ENCODE results near the gene TMEM44.

TMEM44 gene

DNA sequence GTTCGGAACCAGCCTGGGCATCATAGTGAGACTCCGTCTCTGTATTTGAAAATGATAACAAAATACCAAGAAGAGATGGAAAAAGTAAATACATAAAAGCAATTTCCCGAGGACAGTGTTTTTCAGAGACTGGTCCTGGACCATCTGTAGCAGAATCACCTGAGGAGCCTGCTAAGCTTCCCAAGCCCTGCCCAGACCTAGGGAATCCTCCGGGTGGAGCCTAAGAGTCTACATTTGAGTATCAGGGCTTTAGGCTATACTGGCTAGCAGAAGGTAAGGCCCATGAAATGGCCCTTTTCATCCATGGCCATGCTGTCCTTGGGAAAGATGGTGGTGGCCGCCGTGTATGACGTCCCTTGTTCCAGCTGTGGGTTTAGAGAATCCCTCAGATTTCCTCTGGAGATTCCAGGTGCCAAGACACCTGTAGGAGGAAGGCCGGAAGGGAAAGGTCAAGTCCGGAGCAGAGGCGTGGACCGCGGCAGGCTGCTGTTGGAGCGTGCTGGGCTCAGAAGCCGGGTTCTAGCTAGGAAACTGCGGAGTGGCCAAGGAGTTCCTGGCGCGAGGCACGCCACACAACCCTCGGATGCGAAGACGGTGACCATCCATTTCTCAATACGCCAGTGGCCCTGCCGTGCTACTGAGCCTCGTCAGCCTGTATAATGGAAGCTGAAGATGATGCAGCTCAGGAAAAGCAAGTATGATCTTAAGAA lies 50.9 kb downstream of the TMEM44 start:
- no peak overlapping the region for H3K4me2 ChIP-seq (ENCODE audit: low read depth, low read length, poor library complexity, severe bottlenecking)
- no peak overlapping the region for H3K9ac ChIP-seq (ENCODE audit: low read depth, low read length, poor library complexity, severe bottlenecking)
- H3K79me2 ChIP-seq (ENCODE audit: insufficient read depth, low read length): peaks cover 10% of the 10 kb centered on the region
- TF ChIP-seq, protein P1, sequence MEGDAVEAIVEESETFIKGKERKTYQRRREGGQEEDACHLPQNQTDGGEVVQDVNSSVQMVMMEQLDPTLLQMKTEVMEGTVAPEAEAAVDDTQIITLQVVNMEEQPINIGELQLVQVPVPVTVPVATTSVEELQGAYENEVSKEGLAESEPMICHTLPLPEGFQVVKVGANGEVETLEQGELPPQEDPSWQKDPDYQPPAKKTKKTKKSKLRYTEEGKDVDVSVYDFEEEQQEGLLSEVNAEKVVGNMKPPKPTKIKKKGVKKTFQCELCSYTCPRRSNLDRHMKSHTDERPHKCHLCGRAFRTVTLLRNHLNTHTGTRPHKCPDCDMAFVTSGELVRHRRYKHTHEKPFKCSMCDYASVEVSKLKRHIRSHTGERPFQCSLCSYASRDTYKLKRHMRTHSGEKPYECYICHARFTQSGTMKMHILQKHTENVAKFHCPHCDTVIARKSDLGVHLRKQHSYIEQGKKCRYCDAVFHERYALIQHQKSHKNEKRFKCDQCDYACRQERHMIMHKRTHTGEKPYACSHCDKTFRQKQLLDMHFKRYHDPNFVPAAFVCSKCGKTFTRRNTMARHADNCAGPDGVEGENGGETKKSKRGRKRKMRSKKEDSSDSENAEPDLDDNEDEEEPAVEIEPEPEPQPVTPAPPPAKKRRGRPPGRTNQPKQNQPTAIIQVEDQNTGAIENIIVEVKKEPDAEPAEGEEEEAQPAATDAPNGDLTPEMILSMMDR (conservative IDR thresholded peaks at IDR 0.05; ENCODE audit: low read length): no peak
- no peak for TF ChIP-seq EZH2phosphoT487 (IDR thresholded peaks at IDR 0.05; ENCODE audit: borderline replicate concordance)
- H2AFZ ChIP-seq (ENCODE audit: low read length): no peak overlapping the region
- no peaks in the 10 kb centered on the region for H4K20me1 ChIP-seq (ENCODE audit: insufficient read depth, low read length, poor library complexity, severe bottlenecking)
- H3K27me3 ChIP-seq (ENCODE audit: insufficient read depth, low read length, poor library complexity, severe bottlenecking): no peaks in the 10 kb centered on the region
- peaks cover 10% of the 10 kb centered on the region for H3K4me1 ChIP-seq (ENCODE audit: insufficient read depth, low read length, poor library complexity, severe bottlenecking)
- no peaks in the 10 kb centered on the region for H3K9me3 ChIP-seq (ENCODE audit: insufficient read depth, low read depth, low read length)
- no peaks in the 10 kb centered on the region for H3F3A ChIP-seq (ENCODE audit: low read depth)
- H3K36me3 ChIP-seq (ENCODE audit: insufficient read depth, low read length): no peaks in the 10 kb centered on the region; the same call in 1 of the 2 replicates
- H3K9me2 ChIP-seq (replicated peaks; ENCODE audit: low read depth, low read length): no peaks in the 10 kb centered on the region
- no peak overlapping the region for H3K4me3 ChIP-seq (ENCODE audit: low read length, poor library complexity, severe bottlenecking)

DNA sequence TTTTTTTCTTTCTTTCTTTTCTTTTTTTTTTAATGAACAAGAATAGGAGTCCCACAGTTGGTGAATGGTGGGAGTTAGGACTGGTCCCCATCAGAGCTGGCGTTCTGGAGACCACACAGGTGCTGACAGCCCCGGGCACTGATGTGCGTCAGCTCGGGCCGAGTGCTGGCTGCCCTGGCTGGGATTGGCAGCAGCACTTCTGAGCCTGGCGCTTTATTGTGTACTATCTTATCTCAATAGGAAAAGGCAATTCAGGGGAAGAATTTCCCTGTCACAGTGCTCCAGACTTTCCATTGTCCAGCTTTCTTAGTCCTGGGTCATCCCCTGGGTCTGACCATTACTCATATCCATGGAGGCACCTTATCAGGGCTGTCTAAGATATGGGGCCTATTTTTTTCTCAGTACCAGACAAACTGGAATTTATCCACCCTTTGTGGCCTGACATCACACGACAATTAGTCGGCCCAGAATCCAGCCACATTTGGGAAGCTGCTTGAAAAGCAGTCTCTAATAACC lies 54.1 kb downstream of the TMEM44 start:
- no peak overlapping the region for H3K9ac ChIP-seq (ENCODE audit: low read depth, low read length, poor library complexity, severe bottlenecking)
- no peak overlapping the region for H3K4me2 ChIP-seq (ENCODE audit: low read depth, low read length, poor library complexity, severe bottlenecking)
- TF ChIP-seq EZH2phosphoT487 (IDR thresholded peaks at IDR 0.05; ENCODE audit: borderline replicate concordance): no peak
- TF ChIP-seq, protein P1 (conservative IDR thresholded peaks at IDR 0.05; ENCODE audit: low read length): no peak
- H2AFZ ChIP-seq (ENCODE audit: low read length): no peak overlapping the region
- H3K4me3 ChIP-seq (ENCODE audit: low read length, poor library complexity, severe bottlenecking): no peak overlapping the region
- H3K36me3 ChIP-seq (ENCODE audit: insufficient read depth, low read length): no peaks in the 10 kb centered on the region
- no peaks in the 10 kb centered on the region for H3K9me3 ChIP-seq (ENCODE audit: insufficient read depth, low read depth, low read length)
- H4K20me1 ChIP-seq (ENCODE audit: insufficient read depth, low read length, poor library complexity, severe bottlenecking): no peaks in the 10 kb centered on the region
- peaks cover 4% of the 10 kb centered on the region for H3K79me2 ChIP-seq (ENCODE audit: insufficient read depth, low read length)
- H3K4me1 ChIP-seq (ENCODE audit: insufficient read depth, low read length, poor library complexity, severe bottlenecking): peaks cover under 1% of the 10 kb centered on the region
- no peaks in the 10 kb centered on the region for H3K27me3 ChIP-seq (ENCODE audit: insufficient read depth, low read length, poor library complexity, severe bottlenecking)
- no peaks in the 10 kb centered on the region for H3K9me2 ChIP-seq (replicated peaks; ENCODE audit: low read depth, low read length)
- no peaks in the 10 kb centered on the region for H3F3A ChIP-seq (ENCODE audit: low read depth)

DNA sequence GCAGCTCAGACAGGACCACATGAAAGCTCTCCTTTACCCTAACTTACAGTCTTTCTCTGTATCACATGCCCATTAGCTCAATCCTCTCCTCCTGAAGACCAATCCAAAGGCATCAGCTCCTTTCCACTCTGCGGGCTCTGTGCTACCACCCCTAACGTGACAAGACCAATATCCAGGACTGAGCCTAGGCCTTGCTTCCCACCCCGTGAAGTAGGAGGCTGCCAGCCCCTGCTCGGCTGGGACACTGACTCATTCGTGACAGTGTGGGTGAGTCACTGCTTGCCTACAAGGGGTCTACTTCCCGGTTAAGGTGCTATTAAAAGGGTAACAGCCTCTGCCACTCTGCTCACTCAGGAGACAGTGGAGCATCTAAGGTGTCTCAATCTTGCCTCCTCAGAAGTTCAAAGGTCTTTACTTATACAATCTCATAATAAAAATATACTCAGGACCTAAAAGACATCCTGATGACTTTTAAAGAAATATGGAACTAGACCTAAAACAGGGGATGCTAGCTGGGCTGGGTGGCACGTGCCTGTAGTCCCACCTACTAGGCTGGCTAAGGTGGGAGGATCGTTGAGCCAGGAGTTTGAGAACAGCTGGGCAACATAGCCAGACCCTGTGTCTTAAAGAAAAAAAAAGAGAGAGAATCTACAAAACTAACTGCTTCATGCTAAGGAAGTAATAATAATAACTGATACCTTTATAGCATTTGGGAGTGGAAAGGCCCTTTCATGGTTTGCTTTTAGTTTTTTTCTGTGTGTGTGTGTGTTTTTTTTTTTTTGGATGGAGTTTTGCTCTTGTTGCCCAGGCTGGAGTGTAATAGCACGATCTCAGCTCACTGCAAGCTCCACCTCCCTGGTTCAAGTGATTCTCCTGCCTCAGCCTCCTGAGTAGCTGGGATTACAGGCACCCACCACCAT lies 55.0 kb downstream of the TMEM44 start:
- H3K4me1 ChIP-seq (ENCODE audit: insufficient read depth, low read length, poor library complexity, severe bottlenecking): no peaks in the 10 kb centered on the region
- H3K9me2 ChIP-seq (replicated peaks; ENCODE audit: low read depth, low read length): no peaks in the 10 kb centered on the region
- no peaks in the 10 kb centered on the region for H3K36me3 ChIP-seq (ENCODE audit: insufficient read depth, low read length)
- H4K20me1 ChIP-seq (ENCODE audit: insufficient read depth, low read length, poor library complexity, severe bottlenecking): no peaks in the 10 kb centered on the region
- TF ChIP-seq EZH2phosphoT487 (IDR thresholded peaks at IDR 0.05; ENCODE audit: borderline replicate concordance): no peak
- TF ChIP-seq, protein P1 (conservative IDR thresholded peaks at IDR 0.05; ENCODE audit: low read length): no peak
- H3K9ac ChIP-seq (ENCODE audit: low read depth, low read length, poor library complexity, severe bottlenecking): no peak overlapping the region
- no peak overlapping the region for H2AFZ ChIP-seq (ENCODE audit: low read length)
- H3K4me2 ChIP-seq (ENCODE audit: low read depth, low read length, poor library complexity, severe bottlenecking): no peak overlapping the region
- H3K4me3 ChIP-seq (ENCODE audit: low read length, poor library complexity, severe bottlenecking): no peak overlapping the region
- H3F3A ChIP-seq (ENCODE audit: low read depth): no peaks in the 10 kb centered on the region
- H3K27me3 ChIP-seq (ENCODE audit: insufficient read depth, low read length, poor library complexity, severe bottlenecking): no peaks in the 10 kb centered on the region
- no peaks in the 10 kb centered on the region for H3K9me3 ChIP-seq (ENCODE audit: insufficient read depth, low read depth, low read length)
- H3K79me2 ChIP-seq (ENCODE audit: insufficient read depth, low read length): no peaks in the 10 kb centered on the region

Data from Loucy (cell line).